ENCODE measurements around the gene SLC5A9. TPM values are rescaled to one million over a fixed set of nuclear protein-coding genes. Genes with fewer than 3 reads are reported as not detected.

Gene SLC5A9
- total and polyA plus RNA-seq, 2 of the 4 experiments (the other 2 are of a cell fraction) = not detected

DNA sequence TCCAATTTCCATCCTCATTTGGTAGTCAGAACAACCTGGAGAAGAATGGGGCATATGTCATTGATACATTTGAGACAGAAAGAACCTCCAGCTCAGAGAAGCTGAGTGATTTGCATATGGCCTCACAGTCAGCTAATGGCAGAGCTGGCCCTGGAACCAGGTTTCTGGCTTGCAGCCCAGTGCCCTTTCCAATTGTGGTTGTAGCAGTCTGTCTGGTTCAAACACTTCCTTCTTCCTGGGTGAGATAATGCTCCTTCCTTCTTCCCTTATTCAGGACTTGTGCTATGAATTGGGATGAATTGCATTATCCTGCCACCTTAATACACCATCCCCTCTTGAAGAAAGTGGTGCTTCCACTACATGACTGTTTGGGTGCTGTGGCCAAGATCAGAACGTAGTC is 24.2 kb downstream of the SLC5A9 start:
- dilution Hi-C loops (cut with HindIII; ENCODE audit: low sequenced_read_pairs, unreplicated experiment) (no loop called here), in situ Hi-C loops (cut with MboI; ENCODE audit: low sequenced_read_pairs) (no loop called here), intact Hi-C loops (cut with micrococcal nuclease) (no loop called here)
- CTCF ChIA-PET = no interaction called here
- no peak overlapping the region for H3K4me3 ChIP-seq (ENCODE audit: insufficient read depth, low read depth, low read length)
- no peak overlapping the region for H3K18ac ChIP-seq (ENCODE audit: low read depth, low read length)
- no peak overlapping the region for H3K27ac ChIP-seq (ENCODE audit: insufficient read depth, low read length)
- H3K9ac ChIP-seq (ENCODE audit: low read depth, low read length) = no peak overlapping the region
- no peak overlapping the region for H2BK15ac ChIP-seq (ENCODE audit: low read depth, low read length)
- POLR2A ChIA-PET (ENCODE audit: unreplicated experiment) = no interaction called here
- BruUV-seq (replicated peaks) = no TSS peak
- no peak overlapping the region for H4K8ac ChIP-seq (ENCODE audit: low read depth in 2 of 2, low read length in 2 of 2)
- no peak overlapping the region for H3K56ac ChIP-seq (ENCODE audit: extremely low read depth, insufficient read depth, low read length)
- no peak overlapping the region for H2BK5ac ChIP-seq (ENCODE audit: low read depth, low read length, poor library complexity, severe bottlenecking)
- H3K14ac ChIP-seq (replicated peaks; ENCODE audit: low read depth, low read length) = no peak overlapping the region
- H3K23ac ChIP-seq (ENCODE audit: low read depth, low read length) = no peak overlapping the region
- no peaks in the 10 kb centered on the region for H3K9me1 ChIP-seq (ENCODE audit: insufficient read depth, low read length)
- ATAC-seq (ENCODE audit: low read depth) (no peak), DNase-seq (no peak)
- H3K79me1 ChIP-seq (ENCODE audit: low read depth in 1 of 2, low read length in 2 of 2) = no peaks in the 10 kb centered on the region
- no peaks in the 10 kb centered on the region for H3K27me3 ChIP-seq (ENCODE audit: control insufficient read depth, insufficient read depth, low read length)
- H2AK5ac ChIP-seq (ENCODE audit: low read depth, low read length) = no peak overlapping the region
- no CpG with 5 or more reads among the region's 1 CpG for WGBS, 2 experiments (ENCODE audit: extremely low coverage in 2 of 2, insufficient read length in 1 of 2)
- no peak overlapping the region for H4K91ac ChIP-seq (ENCODE audit: insufficient read depth, low read depth, low read length)
- H3K4ac ChIP-seq (ENCODE audit: low read depth, low read length) = no peak overlapping the region
- H2AFZ ChIP-seq (replicated peaks; ENCODE audit: low read length, poor library complexity) = no peak overlapping the region
- no peaks in the 10 kb centered on the region for H3K4me1 ChIP-seq (ENCODE audit: control insufficient read depth, insufficient read depth, low read length)
- no peak for TF ChIP-seq CEBPB (IDR thresholded peaks at IDR 0.05; ENCODE audit: low read depth, low read length)
- no peak for TF ChIP-seq CHD1 (IDR thresholded peaks at IDR 0.05; ENCODE audit: low read depth, low read length)
- TF ChIP-seq BHLHE40 (IDR thresholded peaks at IDR 0.05; ENCODE audit: low read depth, low read length) = no peak
- no peak for TF ChIP-seq NFE2L2 (IDR thresholded peaks at IDR 0.05; ENCODE audit: low read depth, low read length)
- TF ChIP-seq RAD21 (IDR thresholded peaks at IDR 0.05; ENCODE audit: low read length) = no peak
- no peaks in the 10 kb centered on the region for H3K36me3 ChIP-seq (ENCODE audit: control insufficient read depth, insufficient read depth, low read length)
- no peak overlapping the region for H3K4me2 ChIP-seq (ENCODE audit: low read depth, low read length)
- 0 out of 2 replicates have a peak, but pooled peaks cover 1% of the 10 kb centered on the region for H3K9me3 ChIP-seq (ENCODE audit: control insufficient read depth, insufficient read depth, low read length)
- H2AK9ac ChIP-seq (replicated peaks; ENCODE audit: low read depth, low read length, poor library complexity) = no peak overlapping the region
- no peak overlapping the region for H2BK120ac ChIP-seq (ENCODE audit: low read depth, low read length)
- H4K5ac ChIP-seq (ENCODE audit: low read depth, low read length) = no peak overlapping the region
- no peaks in the 10 kb centered on the region for H4K20me1 ChIP-seq (ENCODE audit: insufficient read depth, low read length)
- no peak overlapping the region for H2BK20ac ChIP-seq (ENCODE audit: low read depth, low read length)
